Mucosa of stomach (tissue), 1 donor: ENCODE data around the gene FERMT2.
"Not testable (repeated sequence)": the region's sequence is repeated elsewhere in the genome, so short reads cannot be mapped to it uniquely, and the experiment has no call there.

Experiments
- H3K27me3 ChIP-seq: one replicate; pipeline ENCODE4 v1.7.0; 2013; ENCODE audit warnings: mild to moderate bottlenecking, low read length; ENCODE audit not compliant: control insufficient read depth, insufficient read depth
- H3K36me3 ChIP-seq: one replicate; pipeline ENCODE4 v1.7.0; 2013; ENCODE audit warnings: low read length; ENCODE audit not compliant: control insufficient read depth, insufficient read depth
- H3K4me1 ChIP-seq: one replicate; pipeline ENCODE4 v1.7.0; 2013; ENCODE audit warnings: mild to moderate bottlenecking, low read length; ENCODE audit not compliant: control insufficient read depth, insufficient read depth
- H3K4me3 ChIP-seq: one replicate; pipeline ENCODE4 v1.7.0; 2013; ENCODE audit warnings: low read length
- H3K9ac ChIP-seq: one replicate; pipeline ENCODE4 v1.7.0; 2013; ENCODE audit warnings: mild to moderate bottlenecking, low read length, moderate library complexity
- H3K9me3 ChIP-seq: one replicate; pipeline ENCODE4 v1.7.0; 2013; ENCODE audit warnings: mild to moderate bottlenecking, low read length, moderate library complexity; ENCODE audit not compliant: control insufficient read depth
- donor health status: Pancreatic carcinoma.

Gene FERMT2

DNA sequence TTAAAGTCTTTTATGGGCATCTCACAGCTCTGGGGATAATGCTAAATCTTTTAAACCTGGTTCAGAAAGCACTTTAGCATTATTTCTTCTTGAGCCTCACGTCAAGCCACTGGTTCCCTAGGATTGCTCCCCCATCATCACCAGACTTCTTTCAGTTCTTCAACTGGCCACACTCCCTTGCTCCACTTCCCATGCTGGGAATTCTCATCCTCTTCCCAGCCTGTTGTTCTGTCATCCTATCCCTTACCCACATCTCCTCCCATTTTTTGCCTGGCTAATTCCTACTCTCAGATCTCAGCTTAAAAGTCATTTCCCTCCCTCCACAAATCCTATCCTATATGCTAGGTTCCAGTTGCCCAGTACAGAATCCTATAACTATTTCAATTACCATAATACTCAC lies 14.4 kb downstream of the FERMT2 start:
- H3K9ac ChIP-seq, result no peak overlapping the region
- no peaks in the 10 kb centered on the region for H3K4me1 ChIP-seq
- no peaks in the 10 kb centered on the region for H3K36me3 ChIP-seq
- no peaks in the 10 kb centered on the region for H3K9me3 ChIP-seq
- H3K27me3 ChIP-seq, result no peaks in the 10 kb centered on the region
- no peak overlapping the region for H3K4me3 ChIP-seq

DNA sequence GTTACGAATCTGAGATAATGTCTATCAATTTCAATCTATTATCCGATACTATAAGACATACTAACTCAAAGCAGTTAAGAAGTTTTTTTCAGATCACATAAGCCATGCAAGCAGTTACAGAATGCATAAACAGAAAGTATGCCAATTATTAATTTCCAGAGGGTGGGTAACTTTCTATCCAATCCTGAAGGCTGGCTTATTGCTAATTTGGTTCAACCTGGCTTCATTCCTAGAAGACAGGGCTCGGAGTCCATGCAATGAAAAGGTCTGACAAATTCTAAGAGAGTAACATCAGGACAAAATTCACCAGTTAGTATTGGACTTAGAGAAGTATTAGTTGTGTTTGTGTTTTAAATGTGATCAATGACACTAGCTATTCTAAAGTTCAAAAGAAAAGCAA lies 15.0 kb downstream of the FERMT2 start:
- Histone ChIP-seq H3K4me3 (no peak overlapping the region), H3K36me3 (no peaks in the 10 kb centered on the region), H3K4me1 (no peaks in the 10 kb centered on the region), H3K9ac (no peak overlapping the region), H3K27me3 (no peaks in the 10 kb centered on the region), H3K9me3 (no peaks in the 10 kb centered on the region)

DNA sequence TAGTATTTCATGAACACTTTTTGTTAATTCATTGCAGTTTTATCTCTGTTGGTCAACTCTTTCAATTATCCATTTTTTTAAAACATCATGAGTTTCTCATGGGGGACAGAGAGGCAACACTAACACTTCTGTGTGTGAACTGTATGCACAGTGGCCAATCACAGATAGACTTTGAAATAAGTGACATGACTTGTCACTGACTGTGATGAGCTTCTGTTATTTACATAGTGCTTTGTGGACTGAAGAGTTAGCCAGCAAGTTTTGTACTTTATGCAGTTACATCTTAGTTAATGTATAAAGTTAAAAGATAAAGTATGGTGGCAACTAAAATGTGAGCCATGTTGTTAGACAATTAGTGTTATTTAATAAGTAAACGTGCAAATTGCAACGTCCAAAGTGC lies 16.1 kb downstream of the FERMT2 start:
- Histone ChIP-seq H3K9me3 (no peaks in the 10 kb centered on the region), H3K9ac (no peak overlapping the region), H3K4me3 (no peak overlapping the region), H3K27me3 (peaks cover 6% of the 10 kb centered on the region), H3K36me3 (no peaks in the 10 kb centered on the region), H3K4me1 (no peaks in the 10 kb centered on the region)

DNA sequence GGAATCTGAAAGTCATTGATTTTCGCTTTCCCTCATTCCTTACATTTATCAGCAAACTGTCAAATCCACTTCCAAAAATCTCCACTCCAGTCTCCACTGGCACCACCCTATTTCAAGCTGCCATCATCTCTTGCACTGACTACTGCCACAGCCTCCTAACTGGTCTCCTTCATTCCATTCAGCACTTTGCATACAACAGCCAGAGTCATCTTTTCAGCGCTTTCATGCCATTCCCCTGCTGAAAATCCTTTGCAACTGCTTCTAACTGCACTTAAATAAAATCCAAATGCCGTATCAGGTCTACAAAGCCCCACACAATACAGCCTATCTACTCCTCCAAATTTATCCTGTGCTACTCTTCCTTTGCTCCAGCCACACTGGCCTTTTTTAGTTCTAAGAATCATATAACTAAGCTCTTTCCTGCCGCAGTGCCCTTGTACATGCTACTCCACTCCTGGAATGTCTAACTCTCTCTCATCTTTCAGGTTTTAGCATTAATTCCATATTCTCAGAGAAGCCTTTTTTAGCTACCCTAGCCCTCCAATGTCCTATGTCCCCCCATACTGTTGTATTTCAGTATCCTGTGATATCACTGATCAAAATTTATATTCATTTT lies 21.6 kb downstream of the FERMT2 start:
- Histone ChIP-seq H3K4me3 (no peak overlapping the region), H3K9me3 (no peaks in the 10 kb centered on the region), H3K36me3 (no peaks in the 10 kb centered on the region), H3K27me3 (peaks cover 6% of the 10 kb centered on the region), H3K4me1 (peaks cover 13% of the 10 kb centered on the region), H3K9ac (no peak overlapping the region)

DNA sequence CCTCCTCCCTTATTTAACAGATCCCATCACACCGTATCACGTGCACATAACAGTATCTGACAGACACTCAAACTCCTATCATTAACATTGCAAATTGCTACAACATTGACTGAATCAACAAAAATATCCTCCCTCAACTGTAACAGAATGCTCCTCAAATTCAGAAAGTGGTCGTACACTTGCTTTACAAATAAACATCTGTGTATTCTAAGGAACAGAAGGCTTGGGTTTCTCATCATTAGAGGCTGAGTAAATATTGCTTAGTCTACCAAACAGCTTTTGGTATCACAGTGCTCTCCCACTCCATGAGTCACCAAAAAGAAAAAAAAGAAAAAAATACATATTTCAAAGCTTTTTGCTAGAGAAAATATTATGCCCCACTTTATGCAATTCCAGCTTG lies 23.9 kb downstream of the FERMT2 start:
- Histone ChIP-seq H3K9me3 (no peaks in the 10 kb centered on the region), H3K4me3 (no peak overlapping the region), H3K36me3 (no peaks in the 10 kb centered on the region), H3K9ac (no peak overlapping the region), H3K27me3 (peaks cover 6% of the 10 kb centered on the region), H3K4me1 (peaks cover 13% of the 10 kb centered on the region)

DNA sequence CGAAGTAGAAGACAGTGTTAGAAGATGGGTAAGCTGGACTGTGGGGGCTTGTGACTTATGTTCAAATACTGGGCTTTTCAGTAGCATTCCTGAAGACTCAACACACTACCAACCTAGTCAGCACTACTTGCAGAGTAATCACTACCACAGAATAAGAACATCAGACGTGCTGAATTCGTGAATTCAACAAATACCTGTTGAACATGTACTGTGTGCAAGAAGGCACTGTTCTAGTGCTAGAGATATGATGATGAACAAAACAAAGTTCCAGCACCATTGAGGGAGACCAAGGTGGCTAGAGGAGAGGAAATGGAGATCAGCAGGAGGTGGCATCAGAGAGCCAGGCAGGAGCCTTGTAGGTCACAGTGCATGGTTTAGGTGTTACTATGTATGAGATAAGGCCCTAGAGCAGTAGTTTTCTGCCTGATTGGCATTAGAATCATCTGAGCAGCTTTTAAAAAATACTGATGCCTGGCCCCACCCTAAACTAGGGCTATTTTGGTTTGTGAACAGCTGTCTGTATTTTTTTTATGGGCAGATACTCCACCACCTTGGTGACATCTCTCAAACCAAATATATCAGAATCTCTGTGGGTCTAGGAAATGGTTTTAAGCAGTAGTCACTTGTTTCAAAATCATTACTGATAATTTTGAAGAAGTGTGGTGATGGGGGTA lies 26.8 kb downstream of the FERMT2 start:
- Histone ChIP-seq H3K9me3 (no peaks in the 10 kb centered on the region), H3K27me3 (no peaks in the 10 kb centered on the region), H3K4me1 (peaks cover 13% of the 10 kb centered on the region), H3K4me3 (no peak overlapping the region), H3K9ac (no peak overlapping the region), H3K36me3 (no peaks in the 10 kb centered on the region)

DNA sequence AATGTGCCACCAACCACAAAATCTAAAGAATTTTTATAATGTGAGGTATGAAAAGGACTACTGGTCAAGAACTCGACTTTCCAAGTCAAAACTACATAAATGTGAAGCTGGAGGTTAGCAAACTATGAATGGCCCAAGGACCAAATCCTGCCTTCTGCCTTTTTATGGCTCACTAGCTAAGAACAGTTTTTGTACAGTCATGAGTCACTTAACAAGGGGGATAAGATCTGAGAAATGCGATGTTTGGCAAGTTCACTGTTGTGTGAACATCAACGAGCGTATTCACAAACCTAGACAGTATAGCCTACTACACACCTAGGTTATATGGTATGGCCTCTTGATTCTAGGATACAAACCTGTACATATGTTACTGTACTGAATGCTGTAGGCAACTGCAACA lies 28.2 kb downstream of the FERMT2 start:
- Histone ChIP-seq H3K9me3 (no peaks in the 10 kb centered on the region), H3K36me3 (no peaks in the 10 kb centered on the region), H3K9ac (no peak overlapping the region), H3K4me1 (peaks cover 8% of the 10 kb centered on the region), H3K27me3 (no peaks in the 10 kb centered on the region), H3K4me3 (no peak overlapping the region)

DNA sequence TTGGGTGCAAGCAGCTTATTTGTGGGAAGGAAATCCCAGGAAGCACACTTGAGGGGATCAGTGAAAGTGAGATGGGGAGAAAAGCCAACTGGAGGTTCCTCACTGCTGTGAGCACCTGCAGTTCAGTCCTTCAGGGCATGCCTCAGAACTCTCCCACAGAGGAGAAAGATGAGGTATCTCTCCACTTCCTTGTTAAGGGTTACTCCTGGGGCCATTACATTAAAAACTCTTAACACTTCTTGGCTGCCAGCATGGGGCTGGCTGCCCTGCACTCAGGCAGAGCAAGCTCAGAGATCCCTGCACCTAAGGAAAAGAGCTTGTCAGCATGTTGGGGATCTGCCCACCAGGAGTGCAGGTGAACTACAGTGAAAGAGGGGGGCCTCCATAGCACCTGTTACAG lies 28.8 kb downstream of the FERMT2 start:
- Histone ChIP-seq H3K4me3 (no peak overlapping the region), H3K4me1 (peaks cover 6% of the 10 kb centered on the region), H3K9ac (no peak overlapping the region), H3K27me3 (no peaks in the 10 kb centered on the region), H3K9me3 (no peaks in the 10 kb centered on the region), H3K36me3 (no peaks in the 10 kb centered on the region)

DNA sequence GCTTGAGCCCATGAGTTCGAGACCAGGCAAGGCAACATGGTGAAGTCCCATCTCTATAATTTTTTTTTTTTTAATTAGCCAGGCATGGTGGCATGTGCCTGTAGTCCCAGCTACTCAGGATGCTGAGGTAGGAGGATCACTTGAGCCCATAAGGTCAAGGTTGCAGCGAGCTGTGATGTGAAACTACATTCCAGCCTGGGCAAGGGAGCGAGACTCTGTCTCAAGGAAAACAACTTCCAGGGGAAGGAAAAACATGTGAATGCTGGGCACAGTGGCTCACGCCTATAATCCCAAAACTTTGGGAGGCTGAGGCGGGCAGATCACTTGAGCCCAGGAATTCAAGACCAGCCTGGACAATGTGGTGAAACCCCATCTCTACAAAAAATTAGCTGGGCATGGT lies 30.4 kb downstream of the FERMT2 start:
- H3K9ac ChIP-seq, H3K36me3 ChIP-seq, H3K27me3 ChIP-seq, H3K4me3 ChIP-seq, H3K4me1 ChIP-seq, H3K9me3 ChIP-seq: not testable (repeated sequence)

DNA sequence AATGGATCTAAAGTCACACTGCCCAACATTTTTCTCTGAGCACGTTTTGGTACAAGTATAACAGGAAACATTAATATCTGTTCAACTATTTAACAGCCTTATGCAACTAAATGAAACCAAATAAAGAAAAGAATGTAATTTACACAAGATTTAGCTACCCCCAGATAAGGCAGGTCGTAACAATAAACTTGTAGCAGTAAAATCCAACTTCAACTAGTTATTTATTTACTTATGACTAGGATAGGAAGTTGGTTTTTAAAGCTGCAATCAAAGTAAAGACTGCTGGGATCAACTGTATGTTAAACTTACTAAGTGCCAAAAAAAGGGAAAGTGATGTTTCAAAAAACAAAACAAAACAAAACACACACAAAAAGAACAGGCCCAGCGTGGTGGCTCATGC lies 30.9 kb downstream of the FERMT2 start:
- no peaks in the 10 kb centered on the region for H3K36me3 ChIP-seq
- H3K27me3 ChIP-seq, result no peaks in the 10 kb centered on the region
- no peak overlapping the region for H3K4me3 ChIP-seq
- H3K9ac ChIP-seq, result no peak overlapping the region
- H3K9me3 ChIP-seq, result no peaks in the 10 kb centered on the region
- H3K4me1 ChIP-seq, result no peaks in the 10 kb centered on the region

DNA sequence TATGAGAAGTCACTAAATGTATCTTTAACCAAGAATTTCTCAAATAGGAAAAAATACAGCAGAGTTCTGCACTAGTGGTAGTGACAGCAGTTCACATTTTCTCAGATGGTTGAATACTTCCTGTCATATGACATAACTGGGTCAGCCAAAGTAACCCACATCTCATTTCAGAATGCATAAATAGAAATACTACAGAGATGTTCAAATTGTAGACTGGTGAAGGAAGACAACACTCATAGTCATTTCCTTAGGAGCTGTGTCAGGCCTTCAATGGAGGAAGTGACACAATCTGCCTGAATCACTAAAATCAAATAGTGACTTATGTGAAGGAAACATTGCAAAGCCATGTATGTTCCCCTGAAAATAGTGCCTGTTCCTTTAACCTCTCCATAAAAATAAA lies 32.4 kb downstream of the FERMT2 start:
- Histone ChIP-seq H3K4me1 (no peaks in the 10 kb centered on the region), H3K36me3 (no peaks in the 10 kb centered on the region), H3K9ac (no peak overlapping the region), H3K9me3 (no peaks in the 10 kb centered on the region), H3K4me3 (no peak overlapping the region), H3K27me3 (no peaks in the 10 kb centered on the region)

DNA sequence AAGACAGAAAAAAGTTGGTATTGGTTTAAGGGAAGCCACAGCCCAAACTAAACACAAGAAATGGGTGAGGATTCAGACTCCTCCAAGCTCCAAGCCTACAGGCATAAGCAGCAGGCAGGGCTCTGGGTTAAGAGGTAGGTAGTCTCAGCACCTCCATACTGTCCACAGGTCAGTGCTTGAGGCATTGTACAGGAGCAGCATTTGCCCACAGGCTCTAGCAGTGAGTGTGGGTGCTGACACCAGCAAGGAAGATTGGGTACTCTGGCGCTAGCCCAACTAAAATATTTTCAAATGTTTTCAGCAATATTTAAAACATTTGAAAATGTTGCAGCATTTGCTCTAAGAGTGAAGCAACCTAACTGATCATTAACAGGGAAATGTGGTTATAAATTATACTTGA lies 33.1 kb downstream of the FERMT2 start:
- H3K9ac ChIP-seq, result no peak overlapping the region
- no peaks in the 10 kb centered on the region for H3K9me3 ChIP-seq
- no peak overlapping the region for H3K4me3 ChIP-seq
- H3K27me3 ChIP-seq, result no peaks in the 10 kb centered on the region
- no peaks in the 10 kb centered on the region for H3K4me1 ChIP-seq
- no peaks in the 10 kb centered on the region for H3K36me3 ChIP-seq

DNA sequence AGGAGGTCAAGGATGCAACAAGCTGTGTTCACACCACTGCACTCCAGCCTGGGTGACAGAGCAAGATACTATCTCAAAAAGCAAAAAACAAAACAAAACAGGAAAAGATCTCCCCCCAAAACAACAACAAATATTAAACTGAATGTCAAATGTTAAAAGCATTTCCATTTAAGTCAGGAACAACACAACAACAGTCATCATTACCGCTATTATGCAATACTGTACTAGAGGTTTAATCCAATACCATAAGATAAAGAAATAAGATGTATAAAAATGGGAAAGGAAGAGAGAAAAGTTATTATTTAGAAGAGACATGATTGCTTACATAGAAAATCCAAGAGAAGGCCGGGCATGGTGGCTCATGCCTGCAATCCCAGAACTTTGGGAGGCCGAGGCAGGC lies 36.6 kb downstream of the FERMT2 start:
- Histone ChIP-seq H3K4me3 (no peak overlapping the region), H3K27me3 (no peaks in the 10 kb centered on the region), H3K9me3 (no peaks in the 10 kb centered on the region), H3K36me3 (no peaks in the 10 kb centered on the region), H3K4me1 (no peaks in the 10 kb centered on the region), H3K9ac (no peak overlapping the region)
